ENCODE measurements around the gene ACTG2. TPM values are rescaled to one million over a fixed set of nuclear protein-coding genes. Genes with fewer than 3 reads are reported as not detected.
A peak's percentile ranks its signal among the peaks of the same experiment; 100 is the strongest.
"Not testable (repeated sequence)": the region's sequence is repeated elsewhere in the genome, so short reads cannot be mapped to it uniquely, and the experiment has no call there.

ACTG2 gene
- total and polyA plus RNA-seq, 4 donors = 0.46 to 9.0 (median 4.3) TPM

GRCh38 chr2:73939419-73939818 lies 46.6 kb downstream of the ACTG2 start:
- peaks cover 0 to 13% (median 2%) of the 10 kb centered on the region in 4 donors for H3K36me3 ChIP-seq (ENCODE audit: control insufficient read depth in 4 of 4, insufficient read depth in 3 of 4, low read depth in 1 of 4, low read length in 3 of 4)
- DNase-seq (ENCODE audit: low spot score) = no peak
- no peak for TF ChIP-seq CTCF (IDR thresholded peaks at IDR 0.05; ENCODE audit: low read depth, low read length, missing input control)
- peak in 1 of 2 donors; percentile 5 for TF ChIP-seq RAD21 (IDR thresholded peaks at IDR 0.05)
- no peak for TF ChIP-seq EGR1 (IDR thresholded peaks at IDR 0.05; ENCODE audit: low read depth in 2 of 2)
- H3K9ac ChIP-seq (ENCODE audit: low read depth in 1 of 2, low read length in 2 of 2) = no peak overlapping the region
- no peak overlapping the region for H3K27ac ChIP-seq (ENCODE audit: low read depth in 1 of 2, low read length in 2 of 2)
- H3K4me3 ChIP-seq (ENCODE audit: low read depth in 1 of 3, low read length in 3 of 3) = no peak overlapping the region
- no peaks in the 10 kb centered on the region for H3K9me3 ChIP-seq (ENCODE audit: control insufficient read depth in 4 of 4, low read length in 3 of 4)
- H3K27me3 ChIP-seq (ENCODE audit: control insufficient read depth in 4 of 4, insufficient read depth in 4 of 4, low read length in 3 of 4) = no peaks in the 10 kb centered on the region
- no peaks in the 10 kb centered on the region for H3K4me1 ChIP-seq (ENCODE audit: control insufficient read depth in 4 of 4, insufficient read depth in 4 of 4, low read length in 3 of 4)
- 97% methylated on average over 2 of the region's 2 CpGs for WGBS

- H3K27ac ChIP-seq (ENCODE audit: low read depth in 1 of 2, low read length in 2 of 2) = not testable (repeated sequence)
Measured at GRCh38 chr2:73940066-73940465, 47.3 kb downstream of the ACTG2 start.

GRCh38 chr2:73942664-73943063 lies 49.9 kb downstream of the ACTG2 start:
- no peak for TF ChIP-seq FOXA2 (IDR thresholded peaks at IDR 0.05)
- TF ChIP-seq MAX (IDR thresholded peaks at IDR 0.05) = no peak
- TF ChIP-seq ATF3 (IDR thresholded peaks at IDR 0.05) = no peak
- TF ChIP-seq CTCF (IDR thresholded peaks at IDR 0.05; ENCODE audit: low read depth, low read length, missing input control) = no peak
- no peak for TF ChIP-seq GABPA (IDR thresholded peaks at IDR 0.05 in 1 of 2, conservative IDR thresholded peaks at IDR 0.05 in 1 of 2)
- no peak for TF ChIP-seq HNF4G (IDR thresholded peaks at IDR 0.05)
- no peak for TF ChIP-seq TAF1 (conservative IDR thresholded peaks at IDR 0.05)
- TF ChIP-seq ZBTB33 (IDR thresholded peaks at IDR 0.05) = no peak
- no peak for TF ChIP-seq NR2F2 (IDR thresholded peaks at IDR 0.05)
- no peak for TF ChIP-seq YY1 (IDR thresholded peaks at IDR 0.05)
- no peak for TF ChIP-seq RAD21 (IDR thresholded peaks at IDR 0.05)
- no peak for TF ChIP-seq FOXA1 (IDR thresholded peaks at IDR 0.05)
- no peak for TF ChIP-seq REST (IDR thresholded peaks at IDR 0.05)
- TF ChIP-seq RXRA (IDR thresholded peaks at IDR 0.05) = no peak
- TF ChIP-seq JUND (IDR thresholded peaks at IDR 0.05) = no peak
- TF ChIP-seq SP1 (IDR thresholded peaks at IDR 0.05) = no peak
- no peak for TF ChIP-seq EGR1 (IDR thresholded peaks at IDR 0.05; ENCODE audit: low read depth in 2 of 2)
- no peak for TF ChIP-seq HNF4A (conservative IDR thresholded peaks at IDR 0.05)
- Histone ChIP-seq H3K36me3 (ENCODE audit: control insufficient read depth in 4 of 4, insufficient read depth in 3 of 4, low read depth in 1 of 4, low read length in 3 of 4) (peaks cover 4 to 20% (median 13%) of the 10 kb centered on the region in 4 donors), H3K4me1 (ENCODE audit: control insufficient read depth in 4 of 4, insufficient read depth in 4 of 4, low read length in 3 of 4) (no peaks in the 10 kb centered on the region), H3K9ac (ENCODE audit: low read depth in 1 of 2, low read length in 2 of 2) (no peak overlapping the region), H3K27me3 (ENCODE audit: control insufficient read depth in 4 of 4, insufficient read depth in 4 of 4, low read length in 3 of 4) (no peaks in the 10 kb centered on the region), H3K9me3 (ENCODE audit: control insufficient read depth in 4 of 4, low read length in 3 of 4) (no peaks in the 10 kb centered on the region), H3K4me3 (ENCODE audit: low read depth in 1 of 3, low read length in 3 of 3) (no peak overlapping the region), H3K27ac (ENCODE audit: low read depth in 1 of 2, low read length in 2 of 2) (no peak overlapping the region)
- DNase-seq (ENCODE audit: low spot score) = no peak
- 84% methylated on average over 2 of the region's 2 CpGs for WGBS

More at GRCh38 chr2:73940066-73940465, 47.3 kb downstream of the ACTG2 start:
- WGBS = 100% methylated on average over 1 of the region's 1 CpG
- H3K36me3 ChIP-seq (ENCODE audit: control insufficient read depth in 4 of 4, insufficient read depth in 3 of 4, low read depth in 1 of 4, low read length in 3 of 4) = peaks cover 0 to 13% (median 2%) of the 10 kb centered on the region in 4 donors
- H3K9ac ChIP-seq (ENCODE audit: low read depth in 1 of 2, low read length in 2 of 2); H3K27me3 ChIP-seq (ENCODE audit: control insufficient read depth in 4 of 4, insufficient read depth in 4 of 4, low read length in 3 of 4); H3K4me1 ChIP-seq (ENCODE audit: control insufficient read depth in 4 of 4, insufficient read depth in 4 of 4, low read length in 3 of 4); H3K4me3 ChIP-seq (ENCODE audit: low read depth in 1 of 3, low read length in 3 of 3); DNase-seq (ENCODE audit: low spot score); H3K9me3 ChIP-seq (ENCODE audit: control insufficient read depth in 4 of 4, low read length in 3 of 4): not testable (repeated sequence)
